ENCODE data around the gene WDR91. TPM values are rescaled to one million over a fixed set of nuclear protein-coding genes. Genes with fewer than 3 reads are reported as not detected.

WDR91 gene
- total RNA-seq, 2 experiments from 2014 or later: 12.9 to 13.1 TPM

- no peak for ATAC-seq
These were observed 22.2 kb upstream of the WDR91 start, which contains the start of gene STRA8 for GRCh38 chr7:135233570-135233969. Gene STRA8, plus strand, starts transcription at chr7:135233838. Its CDS starts 6,687 bp downstream, at chr7:135240525.

GRCh38 chr7:135232720-135233119 is 21.4 kb upstream of the WDR91 start:
- H3K4me1 Mint-ChIP-seq (ENCODE audit: low read depth): peaks cover 5% of the 10 kb centered on the region
- H3K9me3 Mint-ChIP-seq: no peaks in the 10 kb centered on the region
- DNase-seq: peak; percentile 29
- no peak overlapping the region for H3K27ac Mint-ChIP-seq
- no peak for ATAC-seq
- intact Hi-C loops (cut with micrococcal nuclease): no loop called here
- no peaks in the 10 kb centered on the region for H3K27me3 Mint-ChIP-seq
- no peak for TF ChIP-seq CTCF (IDR thresholded peaks at IDR 0.05)
- no peak overlapping the region for H3K4me3 Mint-ChIP-seq
- ChIA-PET POLR2A (no interaction called here), CTCF (interaction anchor here (1.3 kb wide), 1 partner anchor 42 kb away, joined by 6 read pairs; no protein-coding TSS in a partner anchor)
- no peaks in the 10 kb centered on the region for H3K36me3 Mint-ChIP-seq (ENCODE audit: low read depth)

More at GRCh38 chr7:135233570-135233969, 22.2 kb upstream of the WDR91 start, which contains the start of gene STRA8:
- intact Hi-C loops (cut with micrococcal nuclease): no loop called here
- no peak for DNase-seq
- H3K27ac Mint-ChIP-seq: no peak within 1 kb of the TSS
- peaks cover 5% of the 10 kb centered on the region for H3K4me1 Mint-ChIP-seq (ENCODE audit: low read depth)
- H3K27me3 Mint-ChIP-seq: no peaks in the 10 kb centered on the region
- no peaks in the 10 kb centered on the region for H3K9me3 Mint-ChIP-seq
- ChIA-PET POLR2A (no interaction called here), CTCF (interaction anchor here (1.3 kb wide), 1 partner anchor 41 kb away, joined by 6 read pairs; no protein-coding TSS in a partner anchor)
- TF ChIP-seq CTCF (IDR thresholded peaks at IDR 0.05): no peak
- no peaks in the 10 kb centered on the region for H3K36me3 Mint-ChIP-seq (ENCODE audit: low read depth)
- no peak within 1 kb of the TSS for H3K4me3 Mint-ChIP-seq

- DNase-seq (no peak), ATAC-seq (no peak)
- Mint-ChIP-seq H3K36me3 (ENCODE audit: low read depth) (no peaks in the 10 kb centered on the region), H3K27me3 (no peaks in the 10 kb centered on the region), H3K9me3 (no peaks in the 10 kb centered on the region), H3K4me1 (ENCODE audit: low read depth) (peaks cover 5% of the 10 kb centered on the region), H3K27ac (no peak overlapping the region), H3K4me3 (no peak overlapping the region)
- CTCF ChIA-PET: interaction anchor here (0.9 kb wide), 1 partner anchor 42 kb away, joined by 3 read pairs; no protein-coding TSS in a partner anchor
- intact Hi-C loops (cut with micrococcal nuclease): no loop called here
- POLR2A ChIA-PET: no interaction called here
- TF ChIP-seq CTCF (IDR thresholded peaks at IDR 0.05): no peak
These were observed 20.8 kb upstream of the WDR91 start for GRCh38 chr7:135232087-135232486.

- Mint-ChIP-seq H3K9me3 (no peaks in the 10 kb centered on the region), H3K36me3 (ENCODE audit: low read depth) (no peaks in the 10 kb centered on the region), H3K27me3 (no peaks in the 10 kb centered on the region), H3K4me3 (no peak overlapping the region), H3K4me1 (ENCODE audit: low read depth) (peaks cover 1% of the 10 kb centered on the region), H3K27ac (no peak overlapping the region)
- CTCF ChIA-PET: interaction anchor here (0.9 kb wide), 1 partner anchor 43 kb away, joined by 3 read pairs; no protein-coding TSS in a partner anchor
- ATAC-seq (no peak), DNase-seq (no peak)
- POLR2A ChIA-PET: no interaction called here
- no peak for TF ChIP-seq CTCF (IDR thresholded peaks at IDR 0.05)
- intact Hi-C loops (cut with micrococcal nuclease): no loop called here
These were observed 20.4 kb upstream of the WDR91 start for GRCh38 chr7:135231686-135232085.

GRCh38 chr7:135224027-135224426 is 12.7 kb upstream of the WDR91 start:
- CTCF ChIA-PET: no interaction called here
- no peak overlapping the region for H3K27ac Mint-ChIP-seq
- peaks cover 12% of the 10 kb centered on the region for H3K4me1 Mint-ChIP-seq (ENCODE audit: low read depth)
- POLR2A ChIA-PET: interaction anchor here (0.6 kb wide), 1 partner anchor 243 kb away, joined by 3 read pairs; no protein-coding TSS in a partner anchor
- peaks cover 5% of the 10 kb centered on the region for H3K9me3 Mint-ChIP-seq
- no peak for TF ChIP-seq CTCF (IDR thresholded peaks at IDR 0.05)
- no peaks in the 10 kb centered on the region for H3K27me3 Mint-ChIP-seq
- DNase-seq (no peak), ATAC-seq (no peak)
- intact Hi-C loops (cut with micrococcal nuclease): no loop called here
- no peaks in the 10 kb centered on the region for H3K36me3 Mint-ChIP-seq (ENCODE audit: low read depth)
- H3K4me3 Mint-ChIP-seq: no peak overlapping the region

Measured in activated CD8-positive, alpha-beta T cell treated with anti-CD3 and anti-CD28 coated beads for 36 hours (primary cell).